Measurements from ENCODE around the gene IGFN1.

DNA sequence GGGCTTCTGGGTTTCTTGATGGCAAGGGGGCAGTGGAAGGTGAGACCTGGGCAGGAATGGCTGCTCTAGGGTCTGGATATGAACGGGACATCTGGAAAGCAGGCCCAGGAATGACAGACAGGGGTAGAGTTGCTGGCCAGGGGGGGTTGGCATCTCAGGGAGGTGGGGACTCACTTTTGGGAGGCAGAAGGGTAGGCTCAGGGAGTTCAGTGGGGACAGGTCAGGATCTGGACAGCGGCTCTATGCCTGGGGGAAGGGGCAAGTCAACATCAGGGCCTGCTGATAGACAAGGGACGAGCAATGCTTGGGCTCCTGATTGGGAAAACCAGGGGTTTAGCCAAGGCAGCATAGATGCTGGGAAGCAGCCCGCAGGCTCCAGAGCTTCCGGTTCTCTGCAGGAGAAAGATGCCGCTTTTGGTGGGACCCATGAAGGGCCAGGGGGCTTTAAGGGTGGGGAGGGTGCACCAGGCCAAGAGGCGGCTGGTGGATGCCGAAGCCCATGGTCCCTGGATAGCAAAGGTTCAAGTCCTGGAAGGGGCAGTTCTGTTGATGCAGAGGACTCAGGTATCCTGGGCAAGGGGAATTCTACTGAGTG is 21.9 kb downstream of the IGFN1 start:
- TF ChIP-seq, protein P1, sequence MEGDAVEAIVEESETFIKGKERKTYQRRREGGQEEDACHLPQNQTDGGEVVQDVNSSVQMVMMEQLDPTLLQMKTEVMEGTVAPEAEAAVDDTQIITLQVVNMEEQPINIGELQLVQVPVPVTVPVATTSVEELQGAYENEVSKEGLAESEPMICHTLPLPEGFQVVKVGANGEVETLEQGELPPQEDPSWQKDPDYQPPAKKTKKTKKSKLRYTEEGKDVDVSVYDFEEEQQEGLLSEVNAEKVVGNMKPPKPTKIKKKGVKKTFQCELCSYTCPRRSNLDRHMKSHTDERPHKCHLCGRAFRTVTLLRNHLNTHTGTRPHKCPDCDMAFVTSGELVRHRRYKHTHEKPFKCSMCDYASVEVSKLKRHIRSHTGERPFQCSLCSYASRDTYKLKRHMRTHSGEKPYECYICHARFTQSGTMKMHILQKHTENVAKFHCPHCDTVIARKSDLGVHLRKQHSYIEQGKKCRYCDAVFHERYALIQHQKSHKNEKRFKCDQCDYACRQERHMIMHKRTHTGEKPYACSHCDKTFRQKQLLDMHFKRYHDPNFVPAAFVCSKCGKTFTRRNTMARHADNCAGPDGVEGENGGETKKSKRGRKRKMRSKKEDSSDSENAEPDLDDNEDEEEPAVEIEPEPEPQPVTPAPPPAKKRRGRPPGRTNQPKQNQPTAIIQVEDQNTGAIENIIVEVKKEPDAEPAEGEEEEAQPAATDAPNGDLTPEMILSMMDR (IDR thresholded peaks at IDR 0.05; ENCODE audit: low read depth, low read length), result no peak
- TF ChIP-seq POLR2A (IDR thresholded peaks at IDR 0.05; ENCODE audit: extremely low read depth, insufficient read length), result no peak

Measured in NB4 (cell line).